Activated T-helper 1 cell treated with Interleukin-2 at 50 U/mL for 16 hours (primary cell): ENCODE results near the gene TUB.

Source experiments
- DNase-seq: peaks from one replicate; pipeline ENCODE4 v3.0.0-alpha.2; 2020; ENCODE audit warnings: low read depth

The TUB gene

GRCh38 chr11:8069771-8070170, 11.2 kb upstream of the TUB start:
- no peak for DNase-seq

- no peak for DNase-seq
These were observed 10.4 kb upstream of the TUB start for GRCh38 chr11:8070417-8071115.

DNA sequence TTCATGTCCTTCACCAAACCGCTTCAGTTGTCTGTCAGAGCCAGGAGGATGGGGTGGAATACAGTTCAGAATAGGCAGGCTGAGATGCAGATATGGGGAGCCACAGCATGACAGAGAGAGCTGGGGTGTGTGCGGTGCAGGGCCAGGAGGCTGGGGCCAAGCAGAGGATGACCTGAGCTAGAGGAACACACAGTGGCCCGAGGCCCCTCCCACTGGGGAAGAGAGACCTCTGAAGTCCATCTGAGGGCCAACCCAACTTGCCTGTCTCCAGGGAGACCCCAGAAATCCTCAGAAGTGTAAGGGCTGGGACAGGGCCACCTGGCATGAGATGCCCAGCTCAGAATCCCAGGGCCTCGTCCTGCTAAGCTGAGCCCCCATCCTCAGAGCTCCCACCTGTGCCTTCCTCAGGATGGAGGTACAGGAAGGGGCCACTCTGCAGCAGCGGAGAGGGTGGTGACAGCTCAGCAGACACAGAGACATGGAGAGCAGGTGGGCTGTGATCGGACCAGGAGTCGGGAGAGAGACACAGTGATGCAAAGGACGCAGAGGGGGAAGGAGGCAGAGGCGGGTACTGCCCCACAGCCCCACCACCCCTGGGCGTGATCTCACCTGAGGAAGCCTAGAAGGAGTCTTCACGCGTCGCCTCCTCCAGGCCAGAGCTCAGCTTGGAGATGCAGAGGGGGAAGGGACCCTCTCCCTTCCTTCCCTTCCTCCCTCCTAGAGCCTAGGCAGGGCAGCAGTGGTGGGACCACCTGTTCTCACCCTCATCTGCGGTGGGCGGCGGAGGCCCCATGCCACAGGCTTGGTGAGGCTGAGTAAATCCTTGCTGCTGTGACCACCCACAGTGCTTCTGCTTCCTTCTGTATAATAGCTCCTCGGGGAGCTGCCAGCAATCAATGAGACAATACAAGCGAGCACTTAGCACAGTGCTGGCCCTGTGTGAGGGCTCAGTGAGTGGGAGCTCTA, 9.1 kb upstream of the TUB start:
- DNase-seq: no peak

- DNase-seq: no peak
These were observed 5.8 kb upstream of the TUB start for GRCh38 chr11:8075119-8075726.

DNA sequence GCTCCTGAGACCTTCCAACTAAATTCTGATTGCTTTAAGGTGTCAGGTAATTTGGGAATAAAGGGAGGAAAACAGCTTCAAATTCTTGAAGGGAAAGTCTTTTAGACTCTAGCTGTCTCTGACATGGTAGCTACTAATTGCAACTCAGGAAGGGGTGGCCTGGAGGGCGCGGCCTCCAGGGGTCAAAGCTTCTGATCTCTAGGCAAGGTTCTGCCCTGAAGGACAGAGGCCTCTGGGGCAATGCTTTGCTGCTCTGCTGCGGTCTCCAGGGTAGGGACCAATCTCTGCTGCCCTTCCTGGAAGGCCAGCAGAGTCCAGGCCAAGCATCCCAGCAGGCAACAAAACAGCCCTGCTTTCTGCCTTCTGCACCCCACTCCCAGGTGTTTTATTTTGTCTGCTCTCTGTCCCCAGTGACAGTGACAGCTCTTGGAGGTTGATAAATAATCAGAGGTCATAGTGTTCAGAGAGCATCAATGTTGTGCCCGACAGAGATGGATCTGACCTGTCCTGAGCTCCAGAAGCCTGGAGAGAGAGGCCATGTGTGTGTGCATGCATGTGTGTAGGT, 1.8 kb upstream of the TUB start:
- no peak for DNase-seq

DNA sequence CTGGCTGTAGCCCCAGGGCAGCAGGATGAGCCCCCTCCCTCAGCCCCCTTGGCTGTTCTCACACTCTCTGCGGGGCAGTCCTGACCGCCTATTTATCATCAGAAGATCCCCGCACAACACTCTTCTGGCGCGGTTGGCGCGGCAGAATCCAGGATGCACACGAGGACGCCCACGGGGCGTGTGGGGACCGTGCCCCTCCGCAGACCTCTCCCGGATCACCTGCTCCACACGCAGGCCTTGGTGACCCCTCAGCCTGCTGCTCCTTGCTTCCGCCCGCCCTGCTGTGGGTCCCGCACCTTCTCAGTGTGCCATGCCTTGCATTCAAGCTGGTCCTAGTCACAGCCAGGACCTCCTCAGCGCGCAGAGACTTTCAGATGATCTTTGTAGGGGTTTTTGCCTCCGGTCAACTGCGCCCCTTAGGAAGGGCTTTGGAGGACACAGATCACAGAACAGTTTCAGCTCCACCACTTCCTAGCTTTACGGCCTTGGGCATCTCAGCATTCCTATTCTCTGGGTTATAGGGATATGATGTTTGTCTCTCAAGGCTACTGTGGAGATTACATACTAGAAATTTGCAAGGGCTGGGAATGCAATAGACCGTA, 841 bp upstream of the TUB start:
- no peak for DNase-seq

- no peak for DNase-seq
These were observed 710 bp downstream of the TUB start for GRCh38 chr11:8081591-8082250.

DNA sequence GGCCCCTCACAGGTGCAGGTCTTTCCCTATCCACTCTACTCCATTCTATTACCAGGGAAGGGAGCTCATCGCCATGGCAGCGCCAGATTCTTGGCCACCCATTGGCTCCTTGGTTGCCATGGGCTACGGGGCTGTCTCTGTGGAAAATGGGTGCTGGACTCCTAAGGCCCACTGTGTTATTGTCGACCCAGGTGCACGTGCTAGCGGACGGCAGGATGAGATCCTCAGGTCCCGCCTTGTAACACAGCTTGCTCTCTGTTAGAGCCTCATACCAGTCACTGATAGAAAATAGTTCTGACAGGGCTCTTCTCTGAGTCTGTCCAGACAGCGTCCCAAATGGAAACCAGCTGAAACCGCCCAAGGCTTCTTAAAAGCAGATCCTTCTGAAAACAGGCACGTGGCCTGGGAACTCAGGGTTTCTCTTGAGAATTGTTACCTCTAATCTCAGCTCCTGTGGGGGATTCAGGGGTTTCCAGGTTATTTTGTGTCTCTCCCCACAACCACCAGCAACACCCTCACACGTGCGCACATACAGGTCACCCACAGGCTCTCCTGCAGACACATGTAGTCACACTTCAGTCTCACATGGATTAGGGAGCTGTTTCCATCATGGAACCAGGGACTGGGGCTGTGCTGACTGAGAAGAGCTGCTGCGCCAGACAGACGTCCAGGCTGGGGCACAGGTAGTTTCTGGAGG, 1.5 kb downstream of the TUB start:
- DNase-seq: no peak

DNA sequence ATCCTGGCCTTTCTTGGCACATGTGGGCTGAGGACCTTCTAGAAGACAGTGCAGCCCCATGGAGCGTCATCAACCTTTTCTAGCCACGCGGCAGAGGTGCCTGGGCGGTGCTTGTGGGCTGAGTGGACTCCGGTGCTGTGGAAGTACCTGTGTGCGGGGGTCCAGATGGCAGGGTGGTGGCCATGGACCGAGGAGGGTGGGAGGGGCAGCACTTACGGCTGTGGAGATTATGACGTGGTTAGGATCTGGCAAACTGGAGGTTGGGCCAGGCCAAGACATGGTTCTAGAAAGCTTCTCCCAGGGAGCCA, 2.0 kb downstream of the TUB start:
- DNase-seq: no peak

- DNase-seq: no peak
These were observed 2.9 kb downstream of the TUB start for GRCh38 chr11:8083871-8084281.

- no peak for DNase-seq
These were observed 3.3 kb downstream of the TUB start for GRCh38 chr11:8084352-8084751.

DNA sequence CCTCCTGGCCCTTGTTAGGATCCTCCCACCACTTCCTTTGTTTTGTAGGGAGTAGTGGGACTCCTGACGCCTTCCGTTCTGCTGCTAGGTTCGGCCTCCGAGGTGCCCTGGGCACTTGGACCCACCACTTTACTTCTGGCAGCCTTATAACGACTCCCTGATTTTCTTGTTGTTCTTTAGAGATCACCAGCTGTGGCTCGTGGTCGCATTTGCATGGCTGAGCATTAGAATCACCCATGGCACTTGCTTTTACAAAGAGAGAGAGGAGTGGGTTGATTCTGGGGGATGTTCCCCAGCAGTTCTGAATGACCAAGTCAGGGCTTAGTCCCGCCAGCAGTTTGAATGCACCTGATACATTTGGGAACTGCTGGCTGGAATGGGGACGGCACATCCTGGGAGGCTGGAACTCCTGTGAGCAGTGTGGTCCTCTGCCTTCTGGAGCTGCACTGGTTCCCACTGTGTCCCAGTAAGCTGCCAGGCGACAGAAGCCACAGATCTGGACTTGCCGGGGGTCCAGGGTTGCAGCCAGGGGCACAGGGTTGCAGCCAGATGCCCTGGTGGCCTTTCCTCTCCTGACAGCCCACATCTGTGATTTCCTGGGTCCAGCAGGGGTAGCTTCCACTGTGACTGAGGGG, 4.1 kb downstream of the TUB start:
- DNase-seq: no peak

GRCh38 chr11:8086001-8086479, 5.0 kb downstream of the TUB start:
- DNase-seq: no peak

DNA sequence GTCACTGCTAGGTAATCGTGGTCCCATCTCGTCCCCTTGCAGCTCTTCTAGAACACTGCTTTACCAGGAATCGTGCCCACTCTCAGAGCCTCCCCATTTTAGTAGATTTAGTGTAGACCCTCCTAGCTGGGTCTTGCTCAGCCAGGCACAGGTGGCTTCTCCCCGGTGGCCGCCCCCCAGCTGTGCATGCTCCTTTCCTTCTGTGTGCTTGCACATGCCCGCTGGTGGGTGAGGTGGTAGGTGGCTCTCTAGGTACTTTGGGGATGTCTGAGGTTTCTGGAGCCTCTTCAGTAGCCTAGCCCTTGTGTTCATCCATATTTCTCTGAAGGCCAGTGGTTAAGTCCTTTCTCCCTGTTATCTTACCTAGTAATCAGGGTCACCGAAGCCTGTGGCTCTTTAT, 5.6 kb downstream of the TUB start:
- DNase-seq: no peak

DNA sequence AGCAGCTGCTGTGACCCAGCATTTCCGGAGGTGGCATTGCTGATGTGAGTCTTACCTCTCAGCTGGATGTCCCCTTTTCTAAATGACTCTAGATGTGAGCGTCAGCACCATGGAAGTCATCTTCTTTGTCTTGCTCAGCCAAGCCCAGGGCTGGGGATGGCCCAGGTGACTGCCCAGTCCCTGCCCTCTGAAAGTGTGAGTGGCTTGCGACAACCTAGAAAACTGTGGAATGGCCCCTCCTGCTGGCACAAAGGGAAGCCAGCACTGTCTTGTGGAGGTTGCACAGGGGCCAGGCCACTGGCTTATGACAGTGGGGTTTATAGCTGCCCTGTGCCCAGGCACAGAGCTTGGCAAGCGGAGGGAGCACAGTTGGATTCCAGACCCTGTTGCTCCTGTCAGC, 6.2 kb downstream of the TUB start:
- DNase-seq: no peak

GRCh38 chr11:8087756-8088155, 6.7 kb downstream of the TUB start:
- DNase-seq: no peak

DNA sequence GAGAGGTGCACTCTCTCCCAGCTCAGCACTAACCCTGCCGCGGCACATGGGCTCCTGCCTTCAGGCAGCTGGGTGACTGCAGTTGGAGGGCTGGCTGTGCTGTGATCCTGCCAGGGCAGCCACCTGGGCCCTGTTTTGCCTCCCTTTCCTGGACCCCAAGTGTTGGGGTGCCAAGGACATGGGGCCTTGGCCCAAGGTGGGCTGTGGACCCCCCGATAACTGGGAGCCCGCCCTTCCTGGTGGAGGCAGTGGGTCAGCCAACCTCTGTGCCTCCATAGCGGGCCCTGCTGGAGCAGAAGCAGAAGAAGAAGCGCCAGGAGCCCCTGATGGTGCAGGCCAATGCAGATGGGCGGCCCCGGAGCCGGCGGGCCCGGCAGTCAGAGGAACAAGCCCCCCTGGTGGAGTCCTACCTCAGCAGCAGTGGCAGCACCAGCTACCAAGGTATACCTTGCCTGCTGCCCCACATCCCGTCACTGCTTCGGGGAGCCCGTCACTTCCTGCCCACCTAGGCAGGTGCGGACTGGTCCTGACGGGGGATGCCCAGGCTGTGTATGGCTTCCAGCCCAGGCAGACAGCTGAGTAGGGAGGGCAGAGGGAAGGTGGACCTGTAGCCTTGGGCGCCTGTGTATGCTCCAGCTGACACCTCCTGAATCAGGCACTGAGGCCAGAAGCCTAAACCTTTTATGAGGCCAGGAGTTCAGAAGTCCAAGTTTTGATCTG, 8.9 kb downstream of the TUB start:
- DNase-seq: no peak

- DNase-seq: no peak
These were observed 9.7 kb downstream of the TUB start for GRCh38 chr11:8090756-8091155.

DNA sequence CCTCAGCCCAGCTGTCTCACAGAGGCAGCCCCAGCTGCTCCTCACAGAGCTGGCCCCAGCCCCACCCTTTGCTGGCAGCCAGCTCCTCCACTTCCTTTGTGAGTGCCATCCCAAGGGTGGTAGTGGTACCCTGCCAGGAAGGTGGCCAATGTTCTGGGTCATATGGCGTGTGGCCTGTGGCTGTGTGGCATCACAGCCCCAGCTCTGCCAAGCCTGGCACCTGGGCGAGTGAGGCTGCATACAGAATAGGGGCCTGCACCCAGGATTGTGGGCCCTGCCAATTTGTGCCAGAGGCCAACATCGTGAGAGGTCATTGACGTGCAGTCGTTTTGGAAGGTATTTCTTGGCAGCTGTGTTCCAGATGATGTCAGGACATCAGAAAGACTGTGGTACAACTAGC, 10.7 kb downstream of the TUB start:
- DNase-seq: no peak
